Stimulated activated CD4-positive, alpha-beta T cell treated with anti-CD3 and anti-CD28 coated beads, Interleukin-12 subunit alpha, Interleukin-12 subunit beta, amount 100 ng/mL, for 48 hours (primary cell): ENCODE data around the gene FRAT2.
A peak's percentile ranks its signal among the peaks of the same experiment; 100 is the strongest.
"Not testable (repeated sequence)": the region's sequence is repeated elsewhere in the genome, so short reads cannot be mapped to it uniquely, and the experiment has no call there.

Experiments
- DNase-seq, 3 donors: peaks; one replicate each; pipeline ENCODE4 v3.0.0-alpha.2; 2020; ENCODE audit warnings: low read depth in 2 of 3, low spot score in 1 of 3

The FRAT2 gene

GRCh38 chr10:97292097-97292861 lies 42.2 kb downstream of the FRAT2 start, which contains the start of gene ARHGAP19:
Gene ARHGAP19, minus strand, starts transcription at chr10:97292637. Its CDS starts 10 bp downstream, at chr10:97292627.
- DNase-seq = peak; percentile 88 to 93 (median 92)

- DNase-seq = no peak
These were observed 43.0 kb downstream of the FRAT2 start for GRCh38 chr10:97291357-97292096.

- not testable (repeated sequence) for DNase-seq
These were observed 43.8 kb downstream of the FRAT2 start for GRCh38 chr10:97290576-97291356.

GRCh38 chr10:97290076-97290475 lies 44.5 kb downstream of the FRAT2 start:
- not testable (repeated sequence) for DNase-seq
